Kidney tubule cell (primary cell): ENCODE measurements around the gene SLC38A4.

Experiments used
- DNase-seq: peaks from one replicate; pipeline ENCODE4 v3.0.0-alpha.2; 2018; ENCODE audit warnings: low spot score

SLC38A4 gene

GRCh38 chr12:46814143-46814542 is 11.7 kb downstream of the SLC38A4 start:
- DNase-seq: no peak

- DNase-seq: no peak
Measured at GRCh38 chr12:46811185-46811584, 14.6 kb downstream of the SLC38A4 start.

- DNase-seq: no peak
Measured at GRCh38 chr12:46808955-46809697, 16.7 kb downstream of the SLC38A4 start.

- no peak for DNase-seq
Measured at GRCh38 chr12:46808317-46808716, 17.5 kb downstream of the SLC38A4 start.

GRCh38 chr12:46804054-46804453 is 21.7 kb downstream of the SLC38A4 start:
- DNase-seq: no peak

- DNase-seq: no peak
Measured at GRCh38 chr12:46803517-46803916, 22.3 kb downstream of the SLC38A4 start.

GRCh38 chr12:46801293-46801692 is 24.5 kb downstream of the SLC38A4 start:
- DNase-seq: no peak

- no peak for DNase-seq
Measured at GRCh38 chr12:46800160-46800559, 25.6 kb downstream of the SLC38A4 start.

GRCh38 chr12:46798648-46799047 is 27.1 kb downstream of the SLC38A4 start:
- DNase-seq: no peak

GRCh38 chr12:46798056-46798455 is 27.7 kb downstream of the SLC38A4 start:
- no peak for DNase-seq

- DNase-seq: no peak
Measured at GRCh38 chr12:46795988-46796387, 29.8 kb downstream of the SLC38A4 start.

- no peak for DNase-seq
Measured at GRCh38 chr12:46794593-46795190, 31.1 kb downstream of the SLC38A4 start.

GRCh38 chr12:46792925-46793324 is 32.9 kb downstream of the SLC38A4 start:
- DNase-seq: no peak

GRCh38 chr12:46790066-46790465 is 35.7 kb downstream of the SLC38A4 start:
- DNase-seq: no peak

- DNase-seq: no peak
Measured at GRCh38 chr12:46788072-46788887, 37.5 kb downstream of the SLC38A4 start.

GRCh38 chr12:46787496-46788055 is 38.2 kb downstream of the SLC38A4 start:
- no peak for DNase-seq

- DNase-seq: no peak
Measured at GRCh38 chr12:46786774-46787173, 39.0 kb downstream of the SLC38A4 start.

GRCh38 chr12:46785382-46785781 is 40.4 kb downstream of the SLC38A4 start:
- DNase-seq: no peak

- DNase-seq: no peak
Measured at GRCh38 chr12:46783871-46784270, 41.9 kb downstream of the SLC38A4 start.

- DNase-seq: no peak
Measured at GRCh38 chr12:46779879-46780278, 45.9 kb downstream of the SLC38A4 start.

- no peak for DNase-seq
Measured at GRCh38 chr12:46779063-46779462, 46.7 kb downstream of the SLC38A4 start.

GRCh38 chr12:46778415-46778814 is 47.4 kb downstream of the SLC38A4 start:
- DNase-seq: no peak

GRCh38 chr12:46777587-46777986 is 48.2 kb downstream of the SLC38A4 start:
- no peak for DNase-seq
